Activated CD4-positive, CD25-positive, alpha-beta regulatory T cell treated with anti-CD3 and anti-CD28 coated beads, Interleukin-2, amount 50 U/mL, for 72 hours (primary cell): ENCODE measurements around the gene CTBP2.

Source experiments
- DNase-seq: peaks from one replicate; pipeline ENCODE4 v3.0.0; 2021

Gene CTBP2

GRCh38 chr10:125102246-125102645 lies 58.1 kb downstream of the CTBP2 start:
- no peak for DNase-seq

DNA sequence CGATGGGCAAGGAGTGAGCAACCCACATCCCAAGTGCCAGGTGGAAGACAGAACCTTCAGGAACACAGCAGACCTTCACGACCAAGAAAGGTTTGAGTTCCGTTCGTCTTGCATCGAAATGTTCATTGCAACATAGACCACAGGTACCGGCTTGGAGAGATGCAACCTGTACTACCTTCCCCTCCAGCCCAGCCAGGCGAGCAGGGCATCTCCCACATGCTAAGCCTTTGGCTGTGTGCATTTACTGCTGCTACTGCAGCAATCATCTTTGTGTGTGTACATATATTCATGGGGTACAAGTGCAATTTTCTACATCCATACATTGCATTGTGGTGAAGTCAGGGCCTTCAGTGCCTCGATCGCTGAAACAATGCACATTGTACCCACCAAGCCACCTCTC lies 58.8 kb downstream of the CTBP2 start:
- DNase-seq: no peak

GRCh38 chr10:125101049-125101448 lies 59.3 kb downstream of the CTBP2 start:
- DNase-seq: no peak

- no peak for DNase-seq
Observed at GRCh38 chr10:125097409-125098070, 62.8 kb downstream of the CTBP2 start.

GRCh38 chr10:125096975-125097374 lies 63.4 kb downstream of the CTBP2 start:
- no peak for DNase-seq

- DNase-seq: no peak
Observed at GRCh38 chr10:125096371-125096770, 64.0 kb downstream of the CTBP2 start.

GRCh38 chr10:125095776-125096175 lies 64.6 kb downstream of the CTBP2 start:
- no peak for DNase-seq

DNA sequence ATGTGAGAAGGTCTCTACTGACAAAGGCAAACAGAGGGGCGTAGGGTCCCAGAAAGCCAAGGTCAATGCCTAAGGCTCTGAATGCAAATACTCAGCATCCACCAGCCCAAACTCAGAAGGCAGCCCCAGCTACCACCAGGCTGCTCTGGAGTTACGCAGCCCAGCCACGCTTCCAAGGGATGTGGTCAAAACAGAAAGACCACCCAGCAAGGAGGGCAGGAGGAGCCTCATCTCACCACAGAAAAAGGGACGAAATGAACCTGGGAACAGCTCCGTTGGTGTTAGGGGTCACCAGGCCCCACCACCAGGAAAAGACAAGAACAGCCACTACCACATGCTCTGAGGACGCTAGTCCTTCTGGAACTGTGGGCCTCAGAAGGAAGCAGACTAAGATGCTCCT lies 65.1 kb downstream of the CTBP2 start:
- DNase-seq: no peak

DNA sequence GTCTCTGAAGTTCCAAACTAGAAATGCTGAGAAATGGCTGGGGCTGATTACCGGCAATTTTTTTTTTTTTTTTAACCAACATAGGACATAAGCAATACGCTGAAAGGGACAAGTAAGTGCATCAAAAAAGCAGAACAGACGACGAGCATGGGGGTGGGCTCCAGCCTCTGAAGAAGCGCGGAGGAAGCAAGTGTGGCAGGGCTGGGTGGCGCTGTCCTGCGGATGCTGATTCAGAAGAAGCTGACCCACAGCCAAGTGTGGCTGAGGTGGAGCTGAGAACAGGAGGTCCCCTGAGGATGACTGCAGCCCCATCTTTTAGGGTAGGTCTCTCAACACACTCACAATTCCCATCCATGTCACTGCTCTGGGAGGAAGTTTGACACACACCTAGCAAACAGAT lies 65.6 kb downstream of the CTBP2 start:
- DNase-seq: no peak

DNA sequence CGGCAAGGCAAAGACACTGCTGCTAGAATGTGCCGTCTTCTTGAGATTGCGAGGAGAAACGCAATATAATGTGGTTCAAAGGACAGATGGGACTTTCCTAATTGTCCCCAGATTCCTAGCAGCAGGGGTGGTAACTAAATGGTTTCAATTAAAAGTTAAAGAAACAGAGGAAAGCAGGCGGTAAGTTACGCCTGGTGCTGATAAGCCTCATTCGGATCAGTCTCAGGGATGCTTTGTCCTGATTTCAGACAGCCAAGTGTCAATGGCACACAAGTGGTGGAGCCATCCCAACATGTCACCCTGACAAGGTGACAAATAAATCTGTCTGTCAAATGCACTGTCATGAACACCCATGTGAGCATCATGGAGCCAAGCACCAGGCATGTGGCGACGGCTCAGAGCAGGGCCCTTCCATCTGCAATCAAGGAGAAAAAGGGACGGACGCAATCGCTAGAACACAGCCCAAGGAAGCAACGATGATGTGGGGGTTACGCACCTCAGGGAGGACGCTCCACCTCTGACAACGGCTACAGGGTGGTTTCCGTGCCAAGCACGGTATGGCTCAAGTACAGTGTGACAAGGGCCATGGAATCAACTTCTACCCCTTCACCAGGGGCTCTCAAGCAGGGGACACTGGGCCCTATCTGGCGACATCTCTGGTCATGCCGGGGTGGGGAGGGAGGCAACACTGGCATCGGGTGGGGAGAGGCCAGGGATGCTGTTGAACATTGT lies 66.2 kb downstream of the CTBP2 start:
- no peak for DNase-seq

- DNase-seq: no peak
Observed at GRCh38 chr10:125093199-125093973, 67.0 kb downstream of the CTBP2 start.

DNA sequence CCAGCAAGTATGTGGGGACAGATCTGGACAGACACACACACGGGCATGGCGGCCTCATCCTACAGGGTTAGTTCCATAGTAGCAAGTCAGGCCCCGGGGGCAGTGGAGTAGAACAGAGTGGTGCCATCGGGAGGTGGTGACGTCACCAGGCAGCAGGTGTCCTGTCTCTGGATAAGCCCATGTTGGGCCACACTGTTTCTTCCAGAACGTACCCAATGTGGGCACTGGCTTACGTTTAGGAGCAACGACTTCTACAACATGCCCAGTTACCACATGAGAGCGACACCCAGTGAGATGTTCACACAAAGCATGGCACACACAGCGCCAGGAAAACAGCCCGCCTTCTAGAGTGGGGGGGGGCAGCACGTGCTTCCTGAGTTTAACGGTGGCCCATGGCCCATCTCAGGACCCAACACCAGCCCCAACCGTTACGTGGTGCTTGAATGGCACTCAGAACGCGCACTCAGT lies 67.8 kb downstream of the CTBP2 start:
- no peak for DNase-seq

DNA sequence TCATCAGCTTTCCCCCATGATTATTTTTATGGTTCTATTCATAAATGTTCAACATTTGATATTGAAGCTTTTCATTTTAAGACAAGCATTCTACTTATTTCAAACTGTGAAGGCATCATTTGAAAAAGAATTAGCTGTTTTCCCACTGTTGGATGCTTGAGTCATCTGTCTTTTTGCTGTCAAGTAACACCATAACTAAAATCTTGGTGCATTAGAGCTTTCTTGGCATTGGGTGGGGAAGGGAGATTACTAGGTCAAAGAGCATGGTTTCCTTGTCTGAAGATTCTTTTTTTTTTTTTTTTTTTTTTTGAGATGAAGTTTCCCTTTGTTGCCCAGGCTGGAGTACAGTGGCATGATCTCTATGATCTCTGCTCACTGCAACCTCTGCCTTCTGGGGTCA lies 68.5 kb downstream of the CTBP2 start:
- no peak for DNase-seq

GRCh38 chr10:125089469-125089868 lies 70.9 kb downstream of the CTBP2 start:
- DNase-seq: no peak

GRCh38 chr10:125087897-125088215 lies 72.5 kb downstream of the CTBP2 start:
- DNase-seq: no peak

- DNase-seq: no peak
Observed at GRCh38 chr10:125087191-125087896, 73.0 kb downstream of the CTBP2 start.

DNA sequence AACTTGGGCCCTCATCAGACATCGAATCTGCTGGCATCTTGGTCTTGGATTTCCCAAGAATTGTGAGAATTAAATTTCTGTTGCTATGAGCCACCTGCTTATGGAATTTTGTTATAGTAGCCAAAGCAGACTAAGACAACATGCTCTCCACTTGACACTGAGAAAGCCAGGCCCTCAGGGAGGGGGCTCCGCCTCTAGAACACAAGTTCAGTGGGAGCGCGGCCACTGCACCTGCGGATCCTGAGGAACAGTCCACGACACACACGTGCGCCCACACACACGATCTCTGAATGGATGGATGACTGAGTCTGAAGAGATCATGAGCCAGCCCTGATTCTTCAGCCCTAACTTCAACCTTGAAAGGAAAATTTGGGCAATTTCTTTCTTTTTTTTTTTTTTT lies 73.7 kb downstream of the CTBP2 start:
- no peak for DNase-seq

DNA sequence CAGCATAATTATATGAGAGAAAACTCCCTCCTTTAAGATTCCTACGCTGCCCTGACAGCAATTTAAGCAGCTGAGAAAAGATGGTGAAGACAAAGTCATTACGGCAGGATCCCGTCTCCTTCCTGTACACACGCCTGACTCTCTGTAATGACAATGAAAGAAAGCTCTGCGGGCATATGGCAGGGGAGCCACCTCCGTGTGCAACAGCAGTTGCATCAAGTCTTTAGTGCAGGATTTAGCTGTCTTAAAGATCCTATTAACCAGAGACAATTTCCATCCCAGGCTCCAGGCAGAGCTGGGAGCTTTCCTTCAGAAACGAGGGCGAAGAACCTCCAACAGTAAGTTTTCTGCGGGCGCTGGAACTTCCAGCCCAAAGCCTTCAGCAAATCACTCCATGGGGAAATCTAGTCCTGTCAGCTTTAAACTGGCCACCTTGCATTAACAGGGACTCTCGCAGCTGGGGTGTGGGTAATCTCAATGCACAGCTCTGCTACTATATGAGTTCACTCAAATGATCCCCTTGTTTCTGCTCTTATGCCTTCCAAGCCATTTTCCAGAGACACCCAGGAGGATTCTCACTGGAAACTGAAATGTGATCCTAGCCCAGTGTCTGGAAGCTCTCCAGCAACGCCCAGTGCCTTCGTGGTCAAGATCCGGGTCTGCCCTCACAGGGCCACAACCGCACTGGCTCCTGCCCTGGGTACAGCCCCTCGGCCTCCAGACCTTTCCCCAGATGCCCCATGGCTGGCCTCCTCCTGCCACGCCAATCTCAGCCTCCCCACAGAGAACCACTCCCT lies 74.9 kb downstream of the CTBP2 start:
- no peak for DNase-seq

GRCh38 chr10:125084614-125085257 lies 75.6 kb downstream of the CTBP2 start:
- DNase-seq: no peak

DNA sequence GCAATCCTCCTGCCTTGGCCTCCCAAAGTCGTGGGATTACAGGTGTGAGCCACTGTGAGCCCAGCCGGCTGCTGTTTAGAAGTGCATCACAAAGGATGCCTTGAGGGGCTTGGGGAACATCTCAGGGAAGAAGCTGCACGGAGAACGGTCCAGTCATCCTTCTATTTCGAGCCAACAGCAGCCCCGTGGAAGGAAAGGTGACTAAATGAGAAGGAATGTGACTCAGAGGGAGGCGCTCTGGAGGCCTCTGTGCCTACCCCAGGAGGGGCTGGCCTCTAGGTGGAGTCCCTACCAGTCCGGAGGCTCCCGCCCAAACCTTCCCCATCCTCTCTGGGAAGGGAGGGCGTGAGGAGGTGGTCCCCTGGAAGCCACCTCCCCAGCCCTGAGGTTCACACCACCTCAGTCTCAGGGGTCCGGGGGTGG lies 76.2 kb downstream of the CTBP2 start:
- DNase-seq: no peak

- no peak for DNase-seq
Observed at GRCh38 chr10:125083576-125083920, 76.8 kb downstream of the CTBP2 start.
